ENCODE data around the gene TXNDC11.

DNA sequence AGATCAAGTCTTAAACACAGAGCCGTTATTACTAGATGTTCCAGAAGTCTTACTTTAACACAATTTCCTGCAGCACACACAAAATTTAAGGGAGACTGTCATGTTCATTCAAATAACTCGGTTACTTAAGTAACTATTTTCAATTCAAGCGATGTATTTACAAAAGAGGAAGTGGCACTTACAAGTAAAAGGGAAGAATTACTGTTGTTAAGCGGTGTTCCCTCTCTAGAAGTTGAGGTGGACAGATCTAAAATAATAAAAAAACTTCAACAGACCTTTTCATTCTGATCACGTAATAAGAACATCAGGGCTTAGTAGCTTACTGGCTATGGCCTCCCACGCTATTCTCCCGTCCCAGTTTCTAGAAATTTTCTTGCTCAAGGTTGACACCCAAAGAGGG is 26.2 kb upstream of the TXNDC11 start:
- TF ChIP-seq, protein P1, sequence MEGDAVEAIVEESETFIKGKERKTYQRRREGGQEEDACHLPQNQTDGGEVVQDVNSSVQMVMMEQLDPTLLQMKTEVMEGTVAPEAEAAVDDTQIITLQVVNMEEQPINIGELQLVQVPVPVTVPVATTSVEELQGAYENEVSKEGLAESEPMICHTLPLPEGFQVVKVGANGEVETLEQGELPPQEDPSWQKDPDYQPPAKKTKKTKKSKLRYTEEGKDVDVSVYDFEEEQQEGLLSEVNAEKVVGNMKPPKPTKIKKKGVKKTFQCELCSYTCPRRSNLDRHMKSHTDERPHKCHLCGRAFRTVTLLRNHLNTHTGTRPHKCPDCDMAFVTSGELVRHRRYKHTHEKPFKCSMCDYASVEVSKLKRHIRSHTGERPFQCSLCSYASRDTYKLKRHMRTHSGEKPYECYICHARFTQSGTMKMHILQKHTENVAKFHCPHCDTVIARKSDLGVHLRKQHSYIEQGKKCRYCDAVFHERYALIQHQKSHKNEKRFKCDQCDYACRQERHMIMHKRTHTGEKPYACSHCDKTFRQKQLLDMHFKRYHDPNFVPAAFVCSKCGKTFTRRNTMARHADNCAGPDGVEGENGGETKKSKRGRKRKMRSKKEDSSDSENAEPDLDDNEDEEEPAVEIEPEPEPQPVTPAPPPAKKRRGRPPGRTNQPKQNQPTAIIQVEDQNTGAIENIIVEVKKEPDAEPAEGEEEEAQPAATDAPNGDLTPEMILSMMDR (IDR thresholded peaks at IDR 0.05; ENCODE audit: insufficient read depth, low read depth, low read length) = no peak
- TF ChIP-seq EZH2 (IDR thresholded peaks at IDR 0.05; ENCODE audit: insufficient read depth, low read length) = no peak
